Caki2 (cell line): Measurements from ENCODE around the gene BRI3BP. TPM values are rescaled to one million over a fixed set of nuclear protein-coding genes. Genes with fewer than 3 reads are reported as not detected.
A peak's percentile ranks its signal among the peaks of the same experiment; 100 is the strongest.
"Not testable (repeated sequence)": the region's sequence is repeated elsewhere in the genome, so short reads cannot be mapped to it uniquely, and the experiment has no call there.

Experiments used
- DNase-seq: peaks from one replicate; pipeline ENCODE4 v3.0.0-alpha.2; 2015; ENCODE audit warnings: low read depth
- in situ Hi-C: cut with HindIII; loops from 2 replicates; pipeline ENCODE4 v1.10.0; 2016; ENCODE audit warnings: low sequenced_read_pairs, low pct_unique_long_range_greater_than_20kb, mixed read lengths
- total RNA-seq: library from RNA; depleted of rRNA; stranded (reverse); fragments of >200 nt; shearing (Covaris generic); gene quantifications from 2 replicates; pipeline ENCODE4 v1.2.3, GENCODE V29; 2014; ENCODE audit warnings: low replicate concordance

Gene BRI3BP
- total RNA-seq, 1 experiment from 2014 or later, result 12.6 TPM

- DNase-seq, result no peak
- in situ Hi-C loops, result no loop called here
These were observed 24.8 kb upstream of the BRI3BP start for GRCh38 chr12:124968656-124969055.

- in situ Hi-C loops, result no loop called here
- no peak for DNase-seq
These were observed 22.6 kb upstream of the BRI3BP start for GRCh38 chr12:124970647-124971402.

GRCh38 chr12:124971603-124972002 is 21.8 kb upstream of the BRI3BP start:
- in situ Hi-C loops, result no loop called here
- DNase-seq, result no peak

GRCh38 chr12:124972211-124972610 is 21.2 kb upstream of the BRI3BP start:
- in situ Hi-C loops, result no loop called here
- no peak for DNase-seq

- DNase-seq, result no peak
- in situ Hi-C loops, result no loop called here
These were observed 18.2 kb upstream of the BRI3BP start for GRCh38 chr12:124975276-124975675.

- DNase-seq, result no peak
- in situ Hi-C loops, result no loop called here
These were observed 16.4 kb upstream of the BRI3BP start for GRCh38 chr12:124976999-124977398.

- no peak for DNase-seq
- in situ Hi-C loops, result no loop called here
These were observed 13.9 kb upstream of the BRI3BP start for GRCh38 chr12:124979568-124979967.

GRCh38 chr12:124980098-124980892 is 13.2 kb upstream of the BRI3BP start:
- DNase-seq, result no peak

GRCh38 chr12:124986876-124987275 is 6.6 kb upstream of the BRI3BP start:
- in situ Hi-C loops, DNase-seq: not testable (repeated sequence)

More at GRCh38 chr12:124980098-124980892, 13.2 kb upstream of the BRI3BP start:
- in situ Hi-C loops, result no loop called here

GRCh38 chr12:124992874-124993625 is 395 bp upstream of the BRI3BP start:
- in situ Hi-C loops, result no loop called here
- peak; percentile 76 for DNase-seq

GRCh38 chr12:124994437-124994975 is 1.1 kb downstream of the BRI3BP start:
- DNase-seq, result peak; percentile 31
- in situ Hi-C loops, result no loop called here

GRCh38 chr12:124995200-124995961 is 1.9 kb downstream of the BRI3BP start:
- DNase-seq, result no peak
- in situ Hi-C loops, result no loop called here

GRCh38 chr12:124998705-124999104 is 5.3 kb downstream of the BRI3BP start:
- DNase-seq, result no peak
- in situ Hi-C loops, result no loop called here

GRCh38 chr12:125001636-125002035 is 8.2 kb downstream of the BRI3BP start:
- in situ Hi-C loops, result no loop called here
- DNase-seq, result no peak

- in situ Hi-C loops, result no loop called here
- no peak for DNase-seq
These were observed 9.6 kb downstream of the BRI3BP start for GRCh38 chr12:125003021-125003420.

- in situ Hi-C loops, result no loop called here
- DNase-seq, result no peak
These were observed 11.2 kb downstream of the BRI3BP start for GRCh38 chr12:125004621-125005020.

- in situ Hi-C loops, result no loop called here
- no peak for DNase-seq
These were observed 12.2 kb downstream of the BRI3BP start for GRCh38 chr12:125005652-125006051.

- in situ Hi-C loops, result no loop called here
- DNase-seq, result no peak
These were observed 12.9 kb downstream of the BRI3BP start for GRCh38 chr12:125006365-125006764.
